ENCODE measurements around the gene PACC1. TPM values are rescaled to one million over a fixed set of nuclear protein-coding genes. Genes with fewer than 3 reads are reported as not detected.

The PACC1 gene
- total RNA-seq, 1 donor from 2014 or later = 15.3 TPM

DNA sequence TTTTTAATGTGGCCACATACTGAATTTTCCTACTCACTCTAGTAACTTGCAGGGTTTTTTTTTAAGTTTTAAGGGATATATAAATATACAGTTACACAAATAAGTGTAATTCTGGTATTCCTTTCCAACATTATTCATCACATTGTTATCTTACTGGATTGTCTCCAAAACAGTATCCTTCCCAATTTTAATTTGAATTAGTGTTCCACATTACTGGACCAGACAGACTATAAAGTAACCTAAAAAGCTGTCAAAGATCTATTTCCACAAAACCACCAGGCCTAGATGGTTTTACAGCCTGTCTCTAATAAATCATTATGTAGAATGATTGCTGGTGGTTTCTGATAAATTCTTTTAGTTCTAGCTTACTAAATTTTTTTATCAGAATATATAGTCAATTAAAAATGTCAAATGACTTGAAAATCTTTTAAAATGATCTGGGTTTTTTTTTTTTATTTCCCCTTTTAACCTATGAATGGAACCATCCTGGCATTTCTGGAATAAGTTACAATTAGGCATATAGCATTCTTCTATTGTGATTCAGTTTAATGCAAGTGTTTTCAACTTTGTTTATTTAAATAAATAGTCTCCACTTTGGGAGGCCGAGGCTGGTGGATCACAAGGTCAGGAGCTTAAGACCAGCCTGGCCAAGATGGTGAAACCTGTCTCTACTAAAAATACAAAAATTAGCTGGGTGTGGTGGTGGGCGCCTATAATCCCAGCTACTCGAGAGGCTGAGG, 59.3 kb downstream of the PACC1 start:
- no peak for DNase-seq (ENCODE audit: low spot score)
- no peaks in the 10 kb centered on the region for H3K9me3 Mint-ChIP-seq (ENCODE audit: unreplicated experiment)

DNA sequence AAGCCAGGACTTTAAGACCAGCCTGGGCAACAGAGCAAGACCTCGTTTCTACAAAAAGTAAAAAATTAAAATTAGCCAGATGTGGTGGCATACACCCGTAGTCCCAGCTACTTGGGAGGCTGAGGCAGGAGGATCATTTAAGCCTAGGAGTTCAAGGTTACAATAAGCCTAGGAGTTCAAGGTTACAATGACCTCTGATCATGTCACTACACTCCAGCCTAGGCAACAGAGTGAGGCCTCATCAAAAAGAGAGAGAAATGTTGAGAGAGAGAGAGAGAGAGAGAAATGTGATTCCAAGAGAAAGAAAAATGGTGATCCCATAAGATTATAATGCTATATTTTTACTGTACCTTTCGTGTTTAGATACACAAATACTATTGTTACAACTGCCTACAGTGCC, 60.2 kb downstream of the PACC1 start:
- Mint-ChIP-seq H3K27ac (ENCODE audit: unreplicated experiment) (no peak overlapping the region), H3K27me3 (ENCODE audit: unreplicated experiment) (peaks cover 1% of the 10 kb centered on the region), H3K4me1 (ENCODE audit: unreplicated experiment) (no peaks in the 10 kb centered on the region), H3K36me3 (ENCODE audit: low read depth, unreplicated experiment) (peaks cover 12% of the 10 kb centered on the region), H3K4me3 (ENCODE audit: unreplicated experiment) (no peak overlapping the region), H3K9me3 (ENCODE audit: unreplicated experiment) (no peaks in the 10 kb centered on the region)
- TF ChIP-seq, protein P1, sequence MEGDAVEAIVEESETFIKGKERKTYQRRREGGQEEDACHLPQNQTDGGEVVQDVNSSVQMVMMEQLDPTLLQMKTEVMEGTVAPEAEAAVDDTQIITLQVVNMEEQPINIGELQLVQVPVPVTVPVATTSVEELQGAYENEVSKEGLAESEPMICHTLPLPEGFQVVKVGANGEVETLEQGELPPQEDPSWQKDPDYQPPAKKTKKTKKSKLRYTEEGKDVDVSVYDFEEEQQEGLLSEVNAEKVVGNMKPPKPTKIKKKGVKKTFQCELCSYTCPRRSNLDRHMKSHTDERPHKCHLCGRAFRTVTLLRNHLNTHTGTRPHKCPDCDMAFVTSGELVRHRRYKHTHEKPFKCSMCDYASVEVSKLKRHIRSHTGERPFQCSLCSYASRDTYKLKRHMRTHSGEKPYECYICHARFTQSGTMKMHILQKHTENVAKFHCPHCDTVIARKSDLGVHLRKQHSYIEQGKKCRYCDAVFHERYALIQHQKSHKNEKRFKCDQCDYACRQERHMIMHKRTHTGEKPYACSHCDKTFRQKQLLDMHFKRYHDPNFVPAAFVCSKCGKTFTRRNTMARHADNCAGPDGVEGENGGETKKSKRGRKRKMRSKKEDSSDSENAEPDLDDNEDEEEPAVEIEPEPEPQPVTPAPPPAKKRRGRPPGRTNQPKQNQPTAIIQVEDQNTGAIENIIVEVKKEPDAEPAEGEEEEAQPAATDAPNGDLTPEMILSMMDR (IDR thresholded peaks at IDR 0.05; ENCODE audit: unreplicated experiment) = no peak
- no peak for DNase-seq (ENCODE audit: low spot score)

More for the DNA sequence above, 59.3 kb downstream of the PACC1 start:
- TF ChIP-seq, protein P1 (IDR thresholded peaks at IDR 0.05; ENCODE audit: unreplicated experiment) = no peak
- H3K27me3 Mint-ChIP-seq (ENCODE audit: unreplicated experiment) = peaks cover 1% of the 10 kb centered on the region
- no peaks in the 10 kb centered on the region for H3K4me1 Mint-ChIP-seq (ENCODE audit: unreplicated experiment)
- no peak overlapping the region for H3K27ac Mint-ChIP-seq (ENCODE audit: unreplicated experiment)
- H3K4me3 Mint-ChIP-seq (ENCODE audit: unreplicated experiment) = no peak overlapping the region
- peaks cover 14% of the 10 kb centered on the region for H3K36me3 Mint-ChIP-seq (ENCODE audit: low read depth, unreplicated experiment)

DNA sequence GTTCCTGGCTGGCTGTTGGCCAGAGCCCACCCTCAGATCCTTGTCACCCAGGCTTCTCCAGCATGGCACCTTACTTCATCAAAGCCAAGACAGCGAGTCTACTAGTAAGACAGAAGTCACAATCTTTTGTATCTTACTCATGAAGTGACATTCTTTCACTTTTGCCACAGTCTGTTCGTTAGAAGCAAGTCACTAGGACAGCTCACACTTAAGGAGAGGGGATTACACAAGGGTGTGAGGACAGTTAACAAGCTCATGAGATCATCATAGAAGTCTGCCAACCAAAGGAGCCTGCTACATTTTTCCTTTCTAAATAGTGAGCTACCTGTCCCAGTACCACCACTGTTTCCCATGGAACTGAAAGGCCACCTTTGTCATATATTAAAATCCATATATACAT, 61.5 kb downstream of the PACC1 start:
- Mint-ChIP-seq H3K27ac (ENCODE audit: unreplicated experiment) (no peak overlapping the region), H3K27me3 (ENCODE audit: unreplicated experiment) (peaks cover 1% of the 10 kb centered on the region), H3K4me3 (ENCODE audit: unreplicated experiment) (no peak overlapping the region), H3K36me3 (ENCODE audit: low read depth, unreplicated experiment) (peaks cover 12% of the 10 kb centered on the region), H3K9me3 (ENCODE audit: unreplicated experiment) (no peaks in the 10 kb centered on the region), H3K4me1 (ENCODE audit: unreplicated experiment) (no peaks in the 10 kb centered on the region)
- TF ChIP-seq, protein P1 (IDR thresholded peaks at IDR 0.05; ENCODE audit: unreplicated experiment) = no peak
- no peak for DNase-seq (ENCODE audit: low spot score)

DNA sequence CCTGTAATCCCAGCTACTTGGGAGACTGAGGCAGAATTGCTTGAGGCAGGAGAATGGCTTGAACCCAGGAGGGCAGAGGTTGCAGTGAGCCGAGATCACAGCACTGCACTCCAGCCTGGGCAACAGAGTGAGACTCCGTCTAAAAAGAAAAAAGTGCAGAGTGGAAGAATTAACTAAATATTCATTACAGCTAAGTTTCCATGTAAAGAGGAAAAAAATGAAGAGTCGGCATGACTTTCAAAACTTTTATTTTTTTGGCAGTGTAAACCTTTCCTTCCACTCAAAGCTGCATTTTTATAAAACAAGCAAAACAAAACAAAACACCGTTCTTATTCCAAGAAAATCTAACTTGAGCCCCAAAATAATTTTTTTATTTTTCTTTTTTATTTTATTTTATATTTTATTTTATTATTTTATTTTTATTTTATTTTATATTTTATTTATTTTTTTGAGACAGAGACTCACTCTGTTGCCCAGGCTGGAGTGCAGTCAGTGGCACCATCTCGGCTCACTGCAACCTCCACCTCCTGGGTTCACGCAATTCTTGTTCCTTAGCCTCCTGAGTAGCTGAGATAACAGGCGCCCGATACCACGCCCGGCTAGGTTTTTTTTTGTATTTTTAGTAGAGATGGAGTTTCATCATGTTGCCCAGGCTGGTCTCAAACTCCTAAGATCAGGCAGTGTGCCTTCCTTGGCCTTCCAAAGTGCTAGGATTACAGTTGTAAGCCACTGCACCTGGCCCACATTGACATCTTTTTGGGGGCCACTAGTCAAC, 62.9 kb downstream of the PACC1 start:
- H3K27me3 Mint-ChIP-seq (ENCODE audit: unreplicated experiment) = no peaks in the 10 kb centered on the region
- TF ChIP-seq, protein P1 (IDR thresholded peaks at IDR 0.05; ENCODE audit: unreplicated experiment) = no peak

DNA sequence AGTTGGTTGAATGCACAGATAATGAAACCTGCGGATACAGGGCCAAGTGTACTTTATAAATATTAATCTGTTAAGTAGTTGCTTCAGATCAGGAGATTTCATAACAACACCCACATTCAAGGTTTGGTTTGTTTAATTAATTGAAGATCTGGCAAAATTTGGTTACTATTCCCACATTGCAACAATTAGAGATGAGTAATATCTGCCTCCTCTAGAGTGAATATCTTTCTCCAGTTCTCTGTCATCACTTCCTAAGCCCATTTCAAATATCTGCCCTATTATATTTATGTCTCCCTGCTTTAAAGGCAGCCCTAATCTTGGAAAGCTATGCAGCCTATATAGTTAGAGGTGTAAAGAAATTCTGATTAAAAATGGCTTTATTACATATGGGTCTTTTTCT, 68.1 kb downstream of the PACC1 start:
- Mint-ChIP-seq H3K27ac (ENCODE audit: unreplicated experiment) (no peak overlapping the region), H3K36me3 (ENCODE audit: low read depth, unreplicated experiment) (no peaks in the 10 kb centered on the region), H3K27me3 (ENCODE audit: unreplicated experiment) (no peaks in the 10 kb centered on the region), H3K4me1 (ENCODE audit: unreplicated experiment) (no peaks in the 10 kb centered on the region), H3K4me3 (ENCODE audit: unreplicated experiment) (no peak overlapping the region), H3K9me3 (ENCODE audit: unreplicated experiment) (no peaks in the 10 kb centered on the region)
- TF ChIP-seq, protein P1 (IDR thresholded peaks at IDR 0.05; ENCODE audit: unreplicated experiment) = no peak
- DNase-seq (ENCODE audit: low spot score) = no peak

More for the DNA sequence above, 62.9 kb downstream of the PACC1 start:
- DNase-seq (ENCODE audit: low spot score) = no peak
- peaks cover 12% of the 10 kb centered on the region for H3K36me3 Mint-ChIP-seq (ENCODE audit: low read depth, unreplicated experiment)
- H3K27ac Mint-ChIP-seq (ENCODE audit: unreplicated experiment) = no peak overlapping the region
- no peak overlapping the region for H3K4me3 Mint-ChIP-seq (ENCODE audit: unreplicated experiment)
- H3K4me1 Mint-ChIP-seq (ENCODE audit: unreplicated experiment) = no peaks in the 10 kb centered on the region
- no peaks in the 10 kb centered on the region for H3K9me3 Mint-ChIP-seq (ENCODE audit: unreplicated experiment)
